HCEC 1CT (cell line): ENCODE results near the gene POGK.

ENCODE experiments used
- DNase-seq: peaks from one replicate; pipeline ENCODE4 v3.0.0-alpha.2; 2017

The POGK gene

GRCh38 chr1:166905136-166905535 is 65.9 kb downstream of the POGK start:
- no peak for DNase-seq

DNA sequence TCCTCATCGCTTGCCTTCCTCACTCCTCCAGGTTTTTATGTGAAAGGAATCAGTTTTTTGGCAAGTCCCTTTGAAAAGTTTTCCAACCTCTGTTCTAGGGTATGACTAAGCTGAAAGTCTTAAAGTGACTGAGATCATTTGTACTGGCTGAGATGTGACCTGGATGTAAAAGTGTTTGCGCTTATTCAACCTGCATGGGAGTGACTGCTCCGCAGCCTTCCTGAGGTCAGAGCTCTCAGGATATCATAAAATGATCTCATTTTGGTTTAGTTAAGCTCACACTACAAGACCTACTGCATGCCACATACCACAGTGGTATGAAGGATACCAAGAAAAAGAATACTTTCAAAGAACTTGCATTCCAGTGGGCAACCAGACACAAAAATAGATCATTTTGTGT is 66.6 kb downstream of the POGK start:
- DNase-seq, result no peak
